Body of pancreas (tissue), 4 donors: ENCODE measurements around the gene PCDH17. TPM values are rescaled to one million over a fixed set of nuclear protein-coding genes. Genes with fewer than 3 reads are reported as not detected.

Experiments
- ATAC-seq: fragments of 150-250 bp; one replicate; pipeline ENCODE4 v1.9.1; 2016
- DNase-seq, 4 donors: peaks; one replicate each; pipeline ENCODE4 v3.0.0-alpha.2; 2019
- H3K27ac ChIP-seq, 4 donors: fragments of 200-600 bp; sonication (generic); 1 replicate in 3 of 4; 2 replicates in 1 of 4; pipeline versions ENCODE4 v1.5.1 to v1.6.1; 2016 to 2019; ENCODE audit warnings: mild to moderate bottlenecking in 1 of 4, mixed read lengths in 1 of 4, moderate library complexity in 1 of 4
- H3K27me3 ChIP-seq, 2 donors: fragments of 200-600 bp; sonication (generic); one replicate each; pipeline ENCODE4 v1.6.0; 2016; ENCODE audit warnings: mild to moderate bottlenecking in 1 of 2
- H3K36me3 ChIP-seq, 2 donors: fragments of 200-600 bp; sonication (generic); replicated peaks in 1 of 2; 2 replicates each; pipeline ENCODE4 v1.5.1; 2016; ENCODE audit warnings: low read depth in 2 of 2; ENCODE audit not compliant: insufficient read depth in 1 of 2
- H3K4me1 ChIP-seq: fragments of 200-600 bp; sonication (generic); one replicate; pipeline ENCODE4 v1.6.0; 2016
- H3K4me3 ChIP-seq, 2 donors: fragments of 200-600 bp; sonication (generic); 1 replicate in 1 of 2; 2 replicates in 1 of 2; pipeline ENCODE4 v1.5.1; 2016 to 2019
- H3K9me3 ChIP-seq, 3 donors: fragments of 200-600 bp; sonication (generic); 1 replicate in 2 of 3; 2 replicates in 1 of 3; pipeline ENCODE4 v1.5.1; 2016
- POLR2A ChIP-seq, 3 donors: fragments of 450-650 bp; IDR thresholded peaks; one replicate each; pipeline ENCODE4 v1.6.1; 2016; ENCODE audit warnings: antibody characterized with exemption in 3 of 3, mild to moderate bottlenecking in 2 of 3
- WGBS, 2 donors: methylation state at CpG; one replicate each; pipeline ENCODE4 v1.1.5; 2017; 5-methylcytosine and 5-hydroxymethylcytosine counted together
- intact Hi-C: fragments of 100-400 bp; cut with DNase I; formaldehyde crosslinking; loops from one replicate; pipeline ENCODE4 v1.15.1; 2023
- total RNA-seq, 2 donors: library from RNA; depleted of rRNA; stranded (reverse); fragments of >200 nt; gene quantifications; one replicate each; pipeline ENCODE4 v1.1.0, GENCODE V29; 2016
- TF ChIP-seq, protein P1 (sequence below), 7 experiments: fragments of 450-650 bp in 4 of 7; fragments of 200-600 bp in 3 of 7; sonication (generic) in 3 of 7; IDR thresholded peaks; one replicate each; pipeline ENCODE4 v1.5.1; 2016 to 2019; ENCODE audit warnings: antibody characterized with exemption in 7 of 7

PCDH17 gene
- total RNA-seq, 2 donors from 2014 or later: 6.0 to 21.8 TPM

DNA sequence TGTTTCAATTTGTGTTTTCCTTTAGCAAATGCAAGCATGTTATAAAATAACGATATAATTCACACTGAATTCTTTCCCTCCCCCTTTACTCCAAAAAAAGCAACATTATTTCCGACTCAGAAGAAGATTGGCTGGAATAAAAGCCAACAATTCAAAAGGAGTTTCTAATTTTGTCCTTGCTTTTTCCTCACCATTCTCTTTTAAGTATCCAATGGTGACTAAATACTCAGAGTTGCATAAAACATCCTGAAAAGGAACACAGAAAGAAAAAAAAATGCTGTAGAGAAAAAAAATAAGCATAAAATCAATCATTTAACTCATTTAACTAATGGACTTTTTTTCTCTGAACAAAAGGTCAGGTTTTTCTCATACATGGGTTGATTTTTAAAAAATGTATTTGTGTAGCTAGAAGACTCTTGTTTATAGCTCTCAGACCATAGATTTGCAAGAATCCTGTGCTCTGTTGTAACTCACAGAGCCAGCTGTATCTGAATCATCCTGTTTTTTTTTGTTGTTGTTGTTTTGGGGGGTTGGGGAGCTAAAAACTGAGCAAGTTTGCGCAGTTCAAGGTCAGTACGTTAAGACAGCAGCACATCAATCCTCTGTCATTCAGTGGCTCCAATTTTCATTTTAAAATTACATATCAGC is 108.1 kb downstream of the PCDH17 start:
- Histone ChIP-seq H3K27me3 (no peaks in the 10 kb centered on the region), H3K4me1 (no peaks in the 10 kb centered on the region), H3K9me3 (no peaks in the 10 kb centered on the region), H3K27ac (no peak overlapping the region), H3K4me3 (no peak overlapping the region), H3K36me3 (no peaks in the 10 kb centered on the region)
- intact Hi-C loops: no loop called here
- ATAC-seq (no peak), DNase-seq (no peak)
- WGBS, 2 donors: 31 to 37% methylated on average over 4 of the region's 4 CpGs
- TF ChIP-seq, protein P1, sequence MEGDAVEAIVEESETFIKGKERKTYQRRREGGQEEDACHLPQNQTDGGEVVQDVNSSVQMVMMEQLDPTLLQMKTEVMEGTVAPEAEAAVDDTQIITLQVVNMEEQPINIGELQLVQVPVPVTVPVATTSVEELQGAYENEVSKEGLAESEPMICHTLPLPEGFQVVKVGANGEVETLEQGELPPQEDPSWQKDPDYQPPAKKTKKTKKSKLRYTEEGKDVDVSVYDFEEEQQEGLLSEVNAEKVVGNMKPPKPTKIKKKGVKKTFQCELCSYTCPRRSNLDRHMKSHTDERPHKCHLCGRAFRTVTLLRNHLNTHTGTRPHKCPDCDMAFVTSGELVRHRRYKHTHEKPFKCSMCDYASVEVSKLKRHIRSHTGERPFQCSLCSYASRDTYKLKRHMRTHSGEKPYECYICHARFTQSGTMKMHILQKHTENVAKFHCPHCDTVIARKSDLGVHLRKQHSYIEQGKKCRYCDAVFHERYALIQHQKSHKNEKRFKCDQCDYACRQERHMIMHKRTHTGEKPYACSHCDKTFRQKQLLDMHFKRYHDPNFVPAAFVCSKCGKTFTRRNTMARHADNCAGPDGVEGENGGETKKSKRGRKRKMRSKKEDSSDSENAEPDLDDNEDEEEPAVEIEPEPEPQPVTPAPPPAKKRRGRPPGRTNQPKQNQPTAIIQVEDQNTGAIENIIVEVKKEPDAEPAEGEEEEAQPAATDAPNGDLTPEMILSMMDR (IDR thresholded peaks at IDR 0.05): no peak
- no peak for TF ChIP-seq POLR2A (IDR thresholded peaks at IDR 0.05)

DNA sequence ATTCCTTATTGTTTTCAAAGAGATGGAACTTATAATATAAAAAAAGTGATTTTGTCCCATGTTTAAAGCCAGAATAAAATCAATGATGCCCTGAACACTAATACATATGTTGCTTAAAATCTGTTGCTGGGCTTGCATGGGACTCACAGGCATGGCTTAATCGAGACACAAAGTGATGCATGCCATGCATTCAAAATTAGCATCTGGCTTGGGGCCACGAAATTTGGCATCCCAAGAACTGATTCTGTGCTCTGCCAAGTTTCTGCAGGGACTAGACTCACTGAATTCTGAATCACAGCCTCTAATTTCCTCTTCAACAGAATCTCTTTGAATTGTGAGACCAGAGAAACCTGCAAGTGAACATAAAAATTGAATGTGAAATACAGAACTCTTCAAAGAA is 109.2 kb downstream of the PCDH17 start:
- H3K36me3 ChIP-seq: no peaks in the 10 kb centered on the region
- ATAC-seq: no peak
- no peak overlapping the region for H3K4me3 ChIP-seq
- intact Hi-C loops: no loop called here
- H3K4me1 ChIP-seq: no peaks in the 10 kb centered on the region
- H3K27ac ChIP-seq: no peak overlapping the region
- 20 to 31% methylated on average over 2 of the region's 2 CpGs for WGBS, 2 donors
- TF ChIP-seq POLR2A (IDR thresholded peaks at IDR 0.05): no peak
- TF ChIP-seq, protein P1 (IDR thresholded peaks at IDR 0.05): no peak
- no peaks in the 10 kb centered on the region for H3K27me3 ChIP-seq
- H3K9me3 ChIP-seq: no peaks in the 10 kb centered on the region
- no peak for DNase-seq

DNA sequence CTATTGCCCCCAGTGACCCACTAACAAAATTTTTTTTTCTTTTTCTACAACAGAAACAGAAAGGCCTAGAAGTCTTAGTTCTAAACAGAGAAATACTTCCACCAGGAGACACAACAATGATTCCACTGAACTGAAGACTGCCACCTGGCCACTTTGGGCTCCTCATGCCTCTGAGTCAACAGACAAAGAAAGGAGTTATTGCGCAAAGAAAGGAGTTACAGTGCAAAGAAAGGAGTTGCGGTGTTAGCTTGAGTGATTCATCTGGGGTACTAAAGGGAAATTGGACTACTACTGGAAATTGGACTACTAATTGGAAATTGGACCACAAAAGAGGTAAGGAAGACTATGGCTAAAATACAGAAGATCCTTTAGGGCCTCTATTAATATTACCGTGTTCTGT is 116.6 kb downstream of the PCDH17 start:
- TF ChIP-seq, protein P1 (IDR thresholded peaks at IDR 0.05): no peak
- no peaks in the 10 kb centered on the region for H3K36me3 ChIP-seq
- DNase-seq: no peak
- H3K9me3 ChIP-seq: no peaks in the 10 kb centered on the region
- no peaks in the 10 kb centered on the region for H3K27me3 ChIP-seq
- H3K27ac ChIP-seq: no peak overlapping the region
- H3K4me3 ChIP-seq: no peak overlapping the region
- WGBS, 2 donors: 73 to 95% methylated on average over 3 of the region's 3 CpGs
- no peaks in the 10 kb centered on the region for H3K4me1 ChIP-seq
- intact Hi-C loops: no loop called here
- ATAC-seq: no peak

DNA sequence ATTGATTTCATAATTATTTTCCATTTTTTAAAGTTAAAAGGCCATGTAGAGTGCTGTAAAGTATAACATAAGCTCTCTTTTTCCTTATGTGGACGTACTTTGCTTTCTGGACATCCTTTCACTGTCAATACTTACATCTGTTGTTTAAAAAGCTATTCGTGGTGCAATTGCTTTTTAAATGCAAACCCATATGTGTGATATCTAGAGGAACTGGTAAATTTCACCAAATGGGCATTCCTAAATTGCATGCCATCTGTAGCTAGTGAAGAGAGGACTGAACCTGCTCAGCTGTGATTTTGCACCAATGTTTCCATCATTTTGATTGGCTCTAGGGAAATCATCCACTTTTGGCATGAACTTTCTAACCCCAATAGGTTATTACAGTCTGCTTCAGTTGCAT is 129.4 kb downstream of the PCDH17 start:
- no peak for DNase-seq
- intact Hi-C loops: no loop called here
- no peaks in the 10 kb centered on the region for H3K36me3 ChIP-seq
- no peaks in the 10 kb centered on the region for H3K9me3 ChIP-seq
- H3K4me3 ChIP-seq: no peak overlapping the region
- H3K4me1 ChIP-seq: no peaks in the 10 kb centered on the region
- no peaks in the 10 kb centered on the region for H3K27me3 ChIP-seq
- H3K27ac ChIP-seq: no peak overlapping the region
- no peak for ATAC-seq
- TF ChIP-seq, protein P1 (IDR thresholded peaks at IDR 0.05): no peak
- WGBS, 2 donors: 39 to 42% methylated on average over 2 of the region's 2 CpGs

DNA sequence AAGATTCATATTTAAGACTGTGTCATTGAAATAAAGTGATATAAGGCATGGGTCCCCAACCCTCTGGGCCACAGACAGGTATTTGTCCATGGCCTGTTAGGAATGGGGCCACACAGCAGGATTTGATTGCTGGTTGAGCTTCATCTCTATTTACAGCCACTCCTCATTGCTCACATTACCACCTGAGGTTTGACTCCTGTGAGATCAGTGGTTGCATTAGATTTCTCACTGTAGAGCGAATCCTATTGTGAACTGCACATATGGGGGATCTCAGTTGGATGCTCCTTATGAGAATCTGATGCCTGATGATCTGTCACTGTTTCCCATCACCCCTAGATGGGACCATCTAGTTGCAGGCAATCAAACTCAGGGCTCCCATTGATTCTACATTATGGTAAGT is 132.1 kb downstream of the PCDH17 start:
- no peak overlapping the region for H3K4me3 ChIP-seq
- DNase-seq (no peak), ATAC-seq (no peak)
- H3K4me1 ChIP-seq: no peaks in the 10 kb centered on the region
- no peak overlapping the region for H3K27ac ChIP-seq
- intact Hi-C loops: no loop called here
- no peaks in the 10 kb centered on the region for H3K36me3 ChIP-seq
- H3K9me3 ChIP-seq: no peaks in the 10 kb centered on the region
- H3K27me3 ChIP-seq: no peaks in the 10 kb centered on the region
- TF ChIP-seq POLR2A (IDR thresholded peaks at IDR 0.05): no peak
- 83 to 85% methylated on average over 1 of the region's 1 CpG for WGBS, 2 donors
